GM12878 (cell line): ENCODE data around the gene SOX10. TPM values are rescaled to one million over a fixed set of nuclear protein-coding genes. Genes with fewer than 3 reads are reported as not detected.

ENCODE experiments used
- ATAC-seq: fragments of 200-7000 bp; cut with Tn5 transposase; 3 replicates; pipeline ENCODE4 v1.9.1; 2020; ENCODE audit warnings: mild to moderate bottlenecking, moderate library complexity
- BruUV-seq: library from RNA; stranded (reverse); fragments of 400-500 nt; replicated peaks from 2 replicates; lab custom pipeline; 2021; lab: Mats Ljungman, UMichigan
- CTCF ChIA-PET: fragments of 300-600 bp; sonication (Branson Sonifier 250); formaldehyde crosslinking; extraction: SDS; loops from one replicate; lab custom pipeline; 2021; ENCODE audit warnings: inconsistent platforms; lab: Yijun Ruan, JAX
- POLR2A ChIA-PET: fragments of 350-600 bp; formaldehyde crosslinking; extraction: SDS; loops from one replicate; lab custom pipeline; 2021; ENCODE audit warnings: inconsistent platforms; lab: Charles Lee
- RAD21 ChIA-PET: fragments of 300-600 bp; sonication (Branson Sonifier 250); formaldehyde crosslinking; loops from one replicate; lab custom pipeline; 2023; ENCODE audit warnings: antibody characterized with exemption; ENCODE audit not compliant: unreplicated experiment; lab: Charles Lee
- SMC1A ChIA-PET: fragments of 300-600 bp; sonication (Branson Sonifier 250); formaldehyde crosslinking; loops from one replicate; lab custom pipeline; 2023; ENCODE audit not compliant: unreplicated experiment, uncharacterized antibody; lab: Charles Lee
- DNase-seq: peaks from one replicate; pipeline ENCODE4 v3.0.0-alpha.2; 2011; ENCODE audit warnings: low read depth, low spot score
- FAIRE-seq: peaks from 3 replicates; lab custom pipeline; 2011; peaks lifted over from hg19 to GRCh38; lab: Jason Lieb, UNC
- H2AFZ ChIP-seq: 2 replicates; pipeline ENCODE4 v1.6.0; 2011; ENCODE audit warnings: low read depth, low read length, control low read depth; ENCODE audit not compliant: control insufficient read depth
- H3K27ac ChIP-seq: 2 replicates; pipeline ENCODE4 v1.5.1; 2011; ENCODE audit warnings: control low read depth; ENCODE audit not compliant: control insufficient read depth, insufficient read depth
- H3K27me3 ChIP-seq, 2 experiments: replicated peaks in 1 of 2; 2 replicates each; pipeline versions ENCODE4 v1.6.0 to v1.6.1; 2011; ENCODE audit warnings: low read length in 1 of 2; ENCODE audit not compliant: control insufficient read depth in 2 of 2, insufficient read depth in 2 of 2
- H3K36me3 ChIP-seq, 2 experiments: 2 replicates each; pipeline ENCODE4 v1.5.1; 2011; ENCODE audit warnings: low read length in 1 of 2; ENCODE audit not compliant: control insufficient read depth in 2 of 2, insufficient read depth in 2 of 2
- H3K4me1 ChIP-seq: 2 replicates; pipeline ENCODE4 v1.6.1; 2011; ENCODE audit warnings: mild to moderate bottlenecking, low read length, moderate library complexity, mixed read lengths; ENCODE audit not compliant: control insufficient read depth, insufficient read depth
- H3K4me2 ChIP-seq: 2 replicates; pipeline ENCODE4 v1.6.0; 2011; ENCODE audit warnings: control low read depth; ENCODE audit not compliant: control insufficient read depth, insufficient read depth
- H3K4me3 ChIP-seq: fragments of 200-600 bp; sonication (generic); 2 replicates; pipeline ENCODE4 v1.5.1; 2016
- H3K79me2 ChIP-seq: 2 replicates; pipeline ENCODE4 v1.6.0; 2011; ENCODE audit warnings: low read length; ENCODE audit not compliant: control insufficient read depth, insufficient read depth
- H3K9ac ChIP-seq: 2 replicates; pipeline ENCODE4 v1.8.0; 2011; ENCODE audit warnings: low read length, control low read depth, mixed read lengths; ENCODE audit not compliant: control insufficient read depth, insufficient read depth
- H3K9me3 ChIP-seq: replicated peaks from 3 replicates; pipeline ENCODE4 v1.5.1; 2011; ENCODE audit warnings: mild to moderate bottlenecking, low read length; ENCODE audit not compliant: control insufficient read depth, insufficient read depth
- H4K20me1 ChIP-seq: 2 replicates; pipeline ENCODE4 v1.6.0; 2011; ENCODE audit not compliant: control insufficient read depth, insufficient read depth
- BHLHE40 ChIP-seq, 2 experiments: fragments of 450-650 bp in 1 of 2; IDR thresholded peaks; 2 replicates each; pipeline ENCODE4 v1.6.1; 2011 to 2017; ENCODE audit warnings: low read depth in 2 of 2, borderline replicate concordance in 1 of 2, improper control_type of control experiment in 1 of 2, low read length in 1 of 2, mild to moderate bottlenecking in 1 of 2
- FOS ChIP-seq: IDR thresholded peaks from 3 replicates; pipeline ENCODE4 v1.6.1; 2011; ENCODE audit warnings: borderline replicate concordance; ENCODE audit not compliant: insufficient read length; ENCODE audit errors: extremely low read depth
- FOXK2 ChIP-seq: fragments of 450-650 bp; IDR thresholded peaks from 2 replicates; pipeline ENCODE4 v1.6.1; 2017; ENCODE audit warnings: mild to moderate bottlenecking, moderate library complexity
- HCFC1 ChIP-seq: fragments of 150-350 bp; IDR thresholded peaks from 2 replicates; pipeline ENCODE4 v1.6.1; 2014; ENCODE audit warnings: low read length
- JUNB ChIP-seq: IDR thresholded peaks from 2 replicates; pipeline ENCODE4 v1.6.1; 2016; ENCODE audit warnings: antibody characterized with exemption, mild to moderate bottlenecking
- JUND ChIP-seq: IDR thresholded peaks from 2 replicates; pipeline ENCODE4 v1.6.1; 2012; ENCODE audit warnings: low read depth, mild to moderate bottlenecking, low read length, improper control_type of control experiment, moderate library complexity
- KAT2A ChIP-seq: conservative IDR thresholded peaks from 2 replicates; pipeline ENCODE4 v1.6.1; 2011; ENCODE audit warnings: low read depth, low read length; ENCODE audit not compliant: control insufficient read depth
- KLF5 ChIP-seq: fragments of 450-650 bp; IDR thresholded peaks from 2 replicates; pipeline ENCODE4 v1.6.1; 2014; ENCODE audit warnings: mild to moderate bottlenecking; ENCODE audit not compliant: partially characterized antibody
- NFXL1 ChIP-seq: fragments of 450-650 bp; IDR thresholded peaks from 2 replicates; pipeline ENCODE4 v1.6.1; 2017; ENCODE audit warnings: antibody characterized with exemption, mild to moderate bottlenecking, borderline replicate concordance
- WGBS: methylation state at CpG from one replicate; pipeline ENCODE4 v1.1.6; 2016; ENCODE audit warnings: low lambda C conversion rate; ENCODE audit not compliant: insufficient replicate concordance, insufficient coverage; ENCODE audit errors: missing lambda C conversion rate; 5-methylcytosine and 5-hydroxymethylcytosine counted together
- in situ Hi-C: fragments of 300-500 bp; cut with MboI; formaldehyde crosslinking; loops from 9 replicates; pipeline ENCODE4 v1.14.3; 2018; ENCODE audit warnings: mixed read lengths
- intact Hi-C: fragments of 100-400 bp; cut with micrococcal nuclease; formaldehyde crosslinking; loops from one replicate; pipeline ENCODE4 v1.14.2; 2022; ENCODE audit not compliant: unreplicated experiment
- polyA plus RNA-seq, 11 experiments: library from polyadenylated mRNA; depleted of rRNA in 4 of 11; unstranded in 6 of 11; stranded (reverse) in 5 of 11; fragments of >200 nt; fragmentation: Nextera tagmentation in 4 of 11; fragmentation: Illumina TruSeq in 1 of 11; extraction: Ambion mirVana in 4 of 11; extraction: Trizol in 1 of 11; gene quantifications; 1 replicate in 1 of 11; 2 replicates in 10 of 11; pipeline versions ENCODE4 v1.2.1 to v1.2.3, GENCODE V29; 2011 to 2016; ENCODE audit warnings: inconsistent platforms in 2 of 11, missing spikeins in 2 of 11, low read depth in 1 of 11
- total RNA-seq, 4 experiments: library from RNA; depleted of rRNA in 3 of 4; stranded (reverse); fragments of >200 nt in 3 of 4; fragmentation: Illumina TruSeq in 1 of 4; extraction: Trizol in 1 of 4; gene quantifications; 2 replicates each; pipeline versions ENCODE4 v1.2.1 to v1.2.3, GENCODE V29; 2013 to 2021
- TF ChIP-seq, protein P1 (sequence below): IDR thresholded peaks from 2 replicates; pipeline ENCODE4 v1.6.1; 2011; ENCODE audit warnings: mild to moderate bottlenecking, low read depth, low read length, moderate library complexity; ENCODE audit not compliant: insufficient replicate concordance
- TF ChIP-seq, protein P2 (sequence below): IDR thresholded peaks from 2 replicates; pipeline ENCODE4 v1.6.1; 2011; ENCODE audit warnings: low read depth, mild to moderate bottlenecking, low read length, moderate library complexity, borderline replicate concordance; ENCODE audit errors: extremely low read depth
- TF ChIP-seq, protein P3 (sequence below): fragments of 450-650 bp; IDR thresholded peaks from 2 replicates; pipeline ENCODE4 v1.6.1; 2017; ENCODE audit warnings: antibody characterized with exemption, mild to moderate bottlenecking, moderate library complexity
- TF ChIP-seq, protein P4 (sequence below): fragments of 450-650 bp; formaldehyde crosslinking; IDR thresholded peaks from 2 replicates; pipeline ENCODE4 v1.4.0; 2020; ENCODE audit warnings: mild to moderate bottlenecking, moderate library complexity

SOX10 gene
- total and polyA plus RNA-seq, 10 of the 15 experiments (the other 5 are each of a cell fraction or from before 2014, with no cell fraction given): 0.05 TPM; not detected in 9

DNA sequence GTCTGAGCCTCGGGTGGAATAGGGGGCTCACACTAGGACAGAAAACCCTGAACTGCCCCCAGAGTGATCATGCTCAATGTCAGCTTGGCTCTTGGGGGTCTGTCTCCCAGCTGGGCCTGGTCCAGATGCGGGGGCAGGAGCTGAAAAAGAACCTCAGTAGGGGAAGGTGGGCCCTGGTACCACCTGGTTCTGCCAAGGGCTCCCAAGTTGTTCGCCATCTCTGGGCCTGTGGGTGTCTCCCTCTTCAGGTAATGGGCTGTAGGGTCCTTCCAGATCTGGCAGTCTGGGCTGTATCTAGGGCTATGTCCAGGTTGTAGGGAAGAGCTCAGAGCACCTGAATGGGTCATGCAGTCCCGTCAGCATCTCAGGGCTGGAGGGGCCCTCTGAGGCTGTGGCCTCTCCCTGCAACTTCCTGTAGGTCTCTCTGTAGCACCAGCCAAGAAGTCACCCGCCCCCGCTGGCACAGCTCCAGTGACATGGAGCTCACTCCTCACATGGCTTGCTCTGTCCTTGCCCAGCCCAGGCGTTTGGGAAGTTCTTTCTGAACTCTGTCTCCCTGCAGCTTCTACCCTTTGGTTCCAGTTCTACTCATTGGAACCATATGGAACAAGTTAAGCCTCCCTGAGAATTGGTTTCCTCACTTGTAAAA is 33.0 kb upstream of the SOX10 start:
- intact Hi-C loops: no loop called here
- no peaks in the 10 kb centered on the region for H3K4me1 ChIP-seq
- H3K9ac ChIP-seq: no peak overlapping the region
- in situ Hi-C loops: no loop called here
- POLR2A ChIA-PET: interaction anchor here (0.5 kb wide), 1 partner anchor 342 kb away, joined by 4 read pairs; no protein-coding TSS in a partner anchor
- H3K4me3 ChIP-seq: no peak overlapping the region
- no TSS peak for BruUV-seq
- WGBS: 0% methylated on average over 7 of the region's 7 CpGs
- no peak for TF ChIP-seq FOXK2
- no peak for TF ChIP-seq NFXL1
- TF ChIP-seq KLF5: no peak
- no peak for TF ChIP-seq JUND
- TF ChIP-seq BHLHE40 (IDR thresholded peaks at IDR 0.05; ENCODE audit: borderline replicate concordance in 1 of 2, low read depth in 2 of 2, low read length in 1 of 2): no peak
- TF ChIP-seq, protein P1, sequence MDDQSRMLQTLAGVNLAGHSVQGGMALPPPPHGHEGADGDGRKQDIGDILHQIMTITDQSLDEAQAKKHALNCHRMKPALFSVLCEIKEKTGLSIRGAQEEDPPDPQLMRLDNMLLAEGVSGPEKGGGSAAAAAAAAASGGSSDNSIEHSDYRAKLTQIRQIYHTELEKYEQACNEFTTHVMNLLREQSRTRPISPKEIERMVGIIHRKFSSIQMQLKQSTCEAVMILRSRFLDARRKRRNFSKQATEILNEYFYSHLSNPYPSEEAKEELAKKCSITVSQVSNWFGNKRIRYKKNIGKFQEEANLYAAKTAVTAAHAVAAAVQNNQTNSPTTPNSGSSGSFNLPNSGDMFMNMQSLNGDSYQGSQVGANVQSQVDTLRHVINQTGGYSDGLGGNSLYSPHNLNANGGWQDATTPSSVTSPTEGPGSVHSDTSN: no peak
- no peak for TF ChIP-seq JUNB
- TF ChIP-seq, protein P2, sequence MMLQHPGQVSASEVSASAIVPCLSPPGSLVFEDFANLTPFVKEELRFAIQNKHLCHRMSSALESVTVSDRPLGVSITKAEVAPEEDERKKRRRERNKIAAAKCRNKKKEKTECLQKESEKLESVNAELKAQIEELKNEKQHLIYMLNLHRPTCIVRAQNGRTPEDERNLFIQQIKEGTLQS: no peak
- TF ChIP-seq FOS: no peak
- no peak for TF ChIP-seq HCFC1
- TF ChIP-seq KAT2A: no peak
- TF ChIP-seq, protein P3, sequence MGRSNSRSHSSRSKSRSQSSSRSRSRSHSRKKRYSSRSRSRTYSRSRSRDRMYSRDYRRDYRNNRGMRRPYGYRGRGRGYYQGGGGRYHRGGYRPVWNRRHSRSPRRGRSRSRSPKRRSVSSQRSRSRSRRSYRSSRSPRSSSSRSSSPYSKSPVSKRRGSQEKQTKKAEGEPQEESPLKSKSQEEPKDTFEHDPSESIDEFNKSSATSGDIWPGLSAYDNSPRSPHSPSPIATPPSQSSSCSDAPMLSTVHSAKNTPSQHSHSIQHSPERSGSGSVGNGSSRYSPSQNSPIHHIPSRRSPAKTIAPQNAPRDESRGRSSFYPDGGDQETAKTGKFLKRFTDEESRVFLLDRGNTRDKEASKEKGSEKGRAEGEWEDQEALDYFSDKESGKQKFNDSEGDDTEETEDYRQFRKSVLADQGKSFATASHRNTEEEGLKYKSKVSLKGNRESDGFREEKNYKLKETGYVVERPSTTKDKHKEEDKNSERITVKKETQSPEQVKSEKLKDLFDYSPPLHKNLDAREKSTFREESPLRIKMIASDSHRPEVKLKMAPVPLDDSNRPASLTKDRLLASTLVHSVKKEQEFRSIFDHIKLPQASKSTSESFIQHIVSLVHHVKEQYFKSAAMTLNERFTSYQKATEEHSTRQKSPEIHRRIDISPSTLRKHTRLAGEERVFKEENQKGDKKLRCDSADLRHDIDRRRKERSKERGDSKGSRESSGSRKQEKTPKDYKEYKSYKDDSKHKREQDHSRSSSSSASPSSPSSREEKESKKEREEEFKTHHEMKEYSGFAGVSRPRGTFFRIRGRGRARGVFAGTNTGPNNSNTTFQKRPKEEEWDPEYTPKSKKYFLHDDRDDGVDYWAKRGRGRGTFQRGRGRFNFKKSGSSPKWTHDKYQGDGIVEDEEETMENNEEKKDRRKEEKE: no peak
- TF ChIP-seq, protein P4, sequence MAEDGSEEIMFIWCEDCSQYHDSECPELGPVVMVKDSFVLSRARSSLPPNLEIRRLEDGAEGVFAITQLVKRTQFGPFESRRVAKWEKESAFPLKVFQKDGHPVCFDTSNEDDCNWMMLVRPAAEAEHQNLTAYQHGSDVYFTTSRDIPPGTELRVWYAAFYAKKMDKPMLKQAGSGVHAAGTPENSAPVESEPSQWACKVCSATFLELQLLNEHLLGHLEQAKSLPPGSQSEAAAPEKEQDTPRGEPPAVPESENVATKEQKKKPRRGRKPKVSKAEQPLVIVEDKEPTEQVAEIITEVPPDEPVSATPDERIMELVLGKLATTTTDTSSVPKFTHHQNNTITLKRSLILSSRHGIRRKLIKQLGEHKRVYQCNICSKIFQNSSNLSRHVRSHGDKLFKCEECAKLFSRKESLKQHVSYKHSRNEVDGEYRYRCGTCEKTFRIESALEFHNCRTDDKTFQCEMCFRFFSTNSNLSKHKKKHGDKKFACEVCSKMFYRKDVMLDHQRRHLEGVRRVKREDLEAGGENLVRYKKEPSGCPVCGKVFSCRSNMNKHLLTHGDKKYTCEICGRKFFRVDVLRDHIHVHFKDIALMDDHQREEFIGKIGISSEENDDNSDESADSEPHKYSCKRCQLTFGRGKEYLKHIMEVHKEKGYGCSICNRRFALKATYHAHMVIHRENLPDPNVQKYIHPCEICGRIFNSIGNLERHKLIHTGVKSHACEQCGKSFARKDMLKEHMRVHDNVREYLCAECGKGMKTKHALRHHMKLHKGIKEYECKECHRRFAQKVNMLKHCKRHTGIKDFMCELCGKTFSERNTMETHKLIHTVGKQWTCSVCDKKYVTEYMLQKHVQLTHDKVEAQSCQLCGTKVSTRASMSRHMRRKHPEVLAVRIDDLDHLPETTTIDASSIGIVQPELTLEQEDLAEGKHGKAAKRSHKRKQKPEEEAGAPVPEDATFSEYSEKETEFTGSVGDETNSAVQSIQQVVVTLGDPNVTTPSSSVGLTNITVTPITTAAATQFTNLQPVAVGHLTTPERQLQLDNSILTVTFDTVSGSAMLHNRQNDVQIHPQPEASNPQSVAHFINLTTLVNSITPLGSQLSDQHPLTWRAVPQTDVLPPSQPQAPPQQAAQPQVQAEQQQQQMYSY (CRISPR knock-in tag): no peak
- TF ChIP-seq, all 136 proteins: peak for 0
- ATAC-seq (no peak; the same call in 2 of the 3 replicates), DNase-seq (no peak), FAIRE-seq (no peak)
- no peak overlapping the region for H3K27ac ChIP-seq
- no peaks in the 10 kb centered on the region for H3K36me3 ChIP-seq
- ChIA-PET CTCF (no interaction called here), SMC1A (no interaction called here), RAD21 (no interaction called here)
- no peak overlapping the region for H2AFZ ChIP-seq
- H3K4me2 ChIP-seq: no peak overlapping the region
- H3K27me3 ChIP-seq: no peaks in the 10 kb centered on the region
- H4K20me1 ChIP-seq: no peaks in the 10 kb centered on the region
- H3K9me3 ChIP-seq: no peaks in the 10 kb centered on the region
- H3K79me2 ChIP-seq: no peaks in the 10 kb centered on the region
